Stimulated activated CD8-positive, alpha-beta memory T cell treated with anti-CD3 and anti-CD28 coated beads, Interleukin-7, amount 100 ng/mL, for 1 hour (primary cell): ENCODE measurements around the gene MSI2.

Source experiments
- DNase-seq, 2 donors: peaks; one replicate each; pipeline ENCODE4 v3.0.0-alpha.2; 2020; ENCODE audit warnings: low read depth in 2 of 2

The MSI2 gene

DNA sequence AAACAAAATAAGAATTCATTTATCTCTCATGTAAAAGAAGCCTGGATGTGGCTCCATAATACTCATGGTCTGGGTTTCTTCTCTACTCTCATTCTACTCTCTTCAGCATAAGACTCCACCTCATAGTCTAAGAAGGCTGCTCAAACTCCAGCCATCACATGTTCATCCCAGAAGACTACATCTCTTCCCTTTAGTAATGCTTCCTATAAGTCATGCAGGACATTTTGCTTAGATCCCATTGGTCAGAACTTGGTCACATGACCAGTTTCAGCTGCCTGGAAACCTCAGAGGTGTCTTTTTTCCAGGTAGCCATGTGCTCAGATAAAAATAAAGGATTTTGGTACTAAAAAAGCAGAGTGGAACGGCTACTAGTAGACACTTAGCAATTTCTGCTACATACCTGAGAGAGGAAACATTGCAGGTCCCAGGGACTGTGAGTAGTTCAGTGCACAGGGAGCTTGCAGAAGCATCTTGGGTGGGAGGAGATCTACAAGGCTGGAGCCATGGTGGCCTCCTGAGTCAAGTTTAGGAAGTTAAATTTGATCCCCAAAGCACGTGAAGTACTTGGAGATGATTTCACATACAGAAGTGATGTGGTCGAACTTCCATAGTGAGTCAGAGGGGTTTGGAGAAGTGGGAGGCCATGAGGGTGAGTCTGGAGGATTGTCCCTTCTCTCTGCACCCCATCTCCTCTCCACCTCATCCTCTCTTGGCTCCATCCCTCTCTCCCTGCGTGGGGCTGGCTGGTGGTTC lies 378.6 kb downstream of the MSI2 start:
- no peak for DNase-seq

DNA sequence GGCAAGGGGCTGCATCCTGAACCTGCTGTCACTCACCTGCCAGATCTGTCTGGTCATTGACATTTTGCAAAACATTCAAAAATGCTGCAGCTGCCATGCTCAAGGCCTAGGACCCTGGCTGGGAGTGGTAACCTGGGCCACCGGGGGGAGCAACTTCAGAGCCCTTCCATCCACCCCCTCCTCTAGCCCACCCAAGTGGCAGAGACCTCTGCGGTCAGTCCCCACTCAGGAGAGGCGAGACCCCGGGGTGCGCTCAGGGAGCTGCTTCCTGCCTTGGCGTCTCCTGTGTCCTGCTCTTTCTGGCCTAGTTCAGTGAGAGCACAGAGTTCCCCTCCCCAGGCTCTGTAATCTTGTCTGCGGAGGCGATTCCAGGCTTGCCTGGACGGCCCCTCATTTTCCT lies 380.0 kb downstream of the MSI2 start:
- no peak for DNase-seq

GRCh38 chr17:57636985-57637665 lies 380.8 kb downstream of the MSI2 start:
- no peak for DNase-seq

GRCh38 chr17:57637666-57638010 lies 381.3 kb downstream of the MSI2 start:
- DNase-seq = no peak

DNA sequence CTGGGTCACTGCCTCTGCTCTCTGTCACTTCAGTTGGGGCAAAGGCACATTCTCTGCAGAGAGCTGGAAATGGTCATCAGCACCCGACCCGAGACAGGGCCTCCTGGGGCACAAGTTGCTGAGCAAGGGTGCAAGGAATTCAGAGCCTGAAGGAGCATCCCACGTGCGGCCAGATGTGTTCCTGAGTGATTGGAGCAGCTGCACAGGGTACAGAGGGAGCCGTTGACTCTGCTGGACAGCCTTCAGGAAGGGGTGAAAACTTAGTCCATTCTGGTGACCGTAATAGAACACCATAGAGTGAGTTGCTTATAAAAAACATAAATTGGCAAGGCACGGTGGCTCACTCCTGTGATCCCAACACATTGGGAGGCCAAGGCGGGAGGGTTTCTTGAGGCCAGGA lies 382.0 kb downstream of the MSI2 start:
- DNase-seq = no peak

DNA sequence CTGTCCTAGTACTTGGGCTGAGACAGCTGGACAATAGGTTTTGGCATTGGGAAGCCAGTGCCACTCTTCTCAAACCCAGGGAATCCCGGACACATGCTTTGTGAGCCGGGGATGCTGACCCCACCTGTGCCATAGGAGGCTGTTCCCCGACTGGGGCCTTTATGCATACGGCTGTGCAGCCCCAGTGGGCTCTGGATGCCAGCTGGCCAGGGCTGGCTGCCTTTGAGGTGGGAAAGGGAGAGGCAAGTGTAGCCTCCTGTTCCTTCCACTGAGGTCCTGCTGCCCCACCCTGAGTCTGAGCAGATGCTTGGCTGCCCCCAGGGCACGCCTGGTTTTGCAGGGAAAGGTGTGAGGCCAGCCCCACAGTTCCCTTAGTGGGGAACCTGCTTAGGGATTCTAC lies 383.1 kb downstream of the MSI2 start:
- no peak for DNase-seq

GRCh38 chr17:57640079-57640478 lies 383.8 kb downstream of the MSI2 start:
- no peak for DNase-seq

GRCh38 chr17:57641761-57642160 lies 385.4 kb downstream of the MSI2 start:
- no peak for DNase-seq

DNA sequence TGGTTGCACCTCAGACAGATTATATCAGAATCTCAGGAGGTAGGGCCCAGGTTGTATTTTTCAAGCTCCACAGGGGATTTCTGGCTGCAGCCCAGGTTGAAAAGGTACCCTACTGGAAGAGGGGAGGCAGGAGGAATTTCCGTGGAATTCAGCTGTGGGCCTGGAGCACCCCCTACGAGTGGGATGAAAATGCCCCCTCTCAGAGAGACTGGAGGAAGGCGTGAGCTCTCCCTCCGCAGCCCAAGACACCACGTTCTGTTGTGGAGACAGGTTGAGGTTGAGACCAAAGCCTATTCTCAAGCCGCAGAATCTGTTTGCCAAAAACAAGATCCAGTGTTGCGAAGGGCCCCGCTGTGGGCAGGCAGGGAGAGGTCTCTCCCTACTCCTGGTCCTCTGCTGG lies 386.7 kb downstream of the MSI2 start:
- DNase-seq = no peak

GRCh38 chr17:57644326-57644725 lies 388.0 kb downstream of the MSI2 start:
- DNase-seq = no peak

DNA sequence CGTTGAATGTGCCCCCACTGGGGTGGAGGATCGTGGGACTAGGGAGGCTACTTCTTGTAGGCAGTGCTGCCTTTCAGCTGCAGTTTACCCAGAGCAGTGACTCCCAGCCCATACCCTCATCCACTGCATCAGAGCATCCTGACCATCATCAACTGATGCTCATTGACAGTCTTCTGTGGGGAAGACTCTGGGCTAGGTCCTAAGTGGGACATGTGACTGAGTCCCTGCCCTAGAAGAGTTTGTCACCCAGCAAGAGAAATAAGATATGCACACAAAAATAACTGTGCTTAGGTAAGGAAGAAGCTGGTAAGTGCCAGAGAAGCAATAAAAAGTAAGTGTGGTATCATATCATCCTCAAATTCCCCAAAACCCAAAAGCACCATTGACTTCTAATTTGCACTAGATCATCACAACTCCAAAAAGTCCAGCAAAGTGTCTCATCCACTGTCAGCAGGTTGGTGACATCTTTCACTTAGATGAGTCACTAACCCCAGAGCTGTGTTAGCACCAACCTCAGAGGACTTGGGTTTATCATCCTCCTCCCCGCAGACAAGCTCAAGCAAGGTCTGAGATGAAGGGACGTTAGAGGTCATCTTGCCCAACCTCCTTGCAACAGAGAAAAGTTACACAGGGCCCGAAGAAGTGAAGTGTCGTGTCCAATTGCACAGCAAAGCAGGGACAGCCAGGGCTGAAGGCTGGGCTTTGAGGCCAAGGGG lies 389.8 kb downstream of the MSI2 start:
- DNase-seq = no peak

GRCh38 chr17:57648720-57649119 lies 392.4 kb downstream of the MSI2 start:
- no peak for DNase-seq

GRCh38 chr17:57649191-57649590 lies 392.9 kb downstream of the MSI2 start:
- no peak for DNase-seq

DNA sequence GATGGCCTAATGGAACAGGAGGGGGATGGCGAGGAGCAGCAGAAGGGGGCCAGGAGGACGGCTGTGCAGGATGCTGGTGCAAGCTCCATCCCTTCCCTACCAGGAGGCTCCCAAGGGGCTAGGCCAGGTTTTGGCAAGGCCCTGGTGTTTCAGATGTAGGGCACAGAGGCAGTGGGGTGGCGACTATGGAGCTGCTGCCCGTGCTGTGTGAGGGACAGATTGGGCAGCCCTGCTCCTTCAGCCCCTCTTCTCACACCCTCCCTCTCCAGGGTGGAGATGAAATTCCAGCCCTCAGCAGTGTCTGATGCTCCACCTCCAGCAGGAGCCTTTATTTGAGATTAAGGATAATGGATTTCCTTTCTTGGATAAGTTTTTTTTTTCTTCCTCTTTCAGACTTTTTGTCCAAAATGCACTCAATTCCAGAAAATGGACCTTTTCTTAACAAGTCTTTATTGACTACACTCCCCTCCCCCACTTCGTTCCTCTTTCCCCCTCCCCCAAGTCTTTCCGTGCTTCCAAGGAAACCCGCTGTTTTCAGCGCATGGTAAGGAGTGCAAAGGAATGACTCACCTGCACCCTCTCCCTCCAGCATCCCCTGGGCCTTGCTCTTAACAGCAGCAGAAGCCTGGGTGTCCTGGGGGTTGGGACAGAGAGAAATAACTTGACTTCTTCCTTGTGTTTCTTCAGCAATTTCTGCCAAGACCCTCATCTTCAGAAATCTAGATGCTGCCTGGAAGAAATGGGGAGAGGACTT lies 393.6 kb downstream of the MSI2 start:
- no peak for DNase-seq

GRCh38 chr17:57650548-57650947 lies 394.2 kb downstream of the MSI2 start:
- no peak for DNase-seq

DNA sequence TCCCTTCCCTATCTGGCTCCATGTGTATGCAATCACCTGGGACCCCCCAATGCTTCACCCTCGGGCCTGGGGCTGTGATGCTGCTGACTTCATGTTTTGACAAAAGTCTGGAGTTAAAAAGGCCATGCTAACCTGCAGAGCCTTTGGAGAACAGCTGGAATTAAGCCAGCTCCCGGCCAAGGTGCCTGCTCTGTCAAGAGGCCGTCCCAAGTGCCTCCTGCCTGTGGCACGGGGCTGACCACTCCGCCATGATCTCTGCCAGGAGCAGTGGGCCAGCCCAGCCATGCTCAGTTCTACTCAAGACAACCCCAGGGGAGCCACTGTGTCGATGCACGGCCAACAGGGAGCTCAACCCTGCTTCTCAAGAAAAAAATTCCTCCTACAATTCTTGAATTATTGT lies 395.1 kb downstream of the MSI2 start:
- no peak for DNase-seq

GRCh38 chr17:57651996-57652395 lies 395.7 kb downstream of the MSI2 start:
- DNase-seq = no peak

- DNase-seq = no peak
Observed at GRCh38 chr17:57652811-57653210, 396.5 kb downstream of the MSI2 start.

DNA sequence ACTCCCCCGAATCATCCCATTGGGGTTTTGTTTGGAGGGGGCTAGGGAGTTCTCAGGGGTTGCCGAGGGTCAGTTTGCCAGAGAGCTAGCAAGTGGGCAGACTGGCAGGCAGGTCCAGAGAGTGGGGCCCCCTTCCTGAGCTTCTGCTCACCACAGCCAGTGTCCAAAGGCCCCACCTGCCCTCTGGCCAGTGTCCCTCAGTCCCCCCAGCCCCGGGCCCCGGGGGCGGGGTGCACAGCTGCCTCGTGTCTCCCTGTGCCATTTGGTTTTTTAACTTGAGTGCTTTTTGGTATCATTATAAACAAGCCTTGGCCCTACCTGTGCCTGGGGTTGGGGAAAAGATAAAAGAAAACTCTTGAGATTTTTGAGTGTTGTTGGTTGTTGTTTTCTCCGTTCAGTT lies 397.0 kb downstream of the MSI2 start:
- DNase-seq = no peak

- no peak for DNase-seq
Observed at GRCh38 chr17:57654040-57654775, 397.9 kb downstream of the MSI2 start.

DNA sequence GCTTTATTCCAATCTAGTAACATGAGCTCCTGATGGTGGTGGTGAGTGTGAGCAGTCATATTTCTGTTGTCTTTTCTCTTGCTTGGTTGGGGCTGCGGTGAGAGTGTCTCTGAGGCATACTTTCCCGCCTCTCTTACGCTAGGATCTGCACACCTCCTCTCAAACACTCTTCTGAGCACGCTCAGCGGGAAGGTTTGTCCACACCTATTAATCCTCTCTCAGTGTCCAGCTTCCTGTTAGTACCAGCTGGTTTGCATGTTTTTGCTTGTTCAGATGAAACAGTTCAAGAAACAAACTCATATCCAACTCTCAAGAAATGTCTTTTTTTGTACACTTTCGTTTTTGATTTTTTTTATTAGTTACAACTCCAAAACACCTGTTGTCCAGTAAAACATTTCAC lies 399.2 kb downstream of the MSI2 start:
- DNase-seq = no peak

- no peak for DNase-seq
Observed at GRCh38 chr17:57657211-57657610, 400.9 kb downstream of the MSI2 start.
